ENCODE results near the gene SDHB. TPM values are rescaled to one million over a fixed set of nuclear protein-coding genes. Genes with fewer than 3 reads are reported as not detected.
A peak's percentile ranks its signal among the peaks of the same experiment; 100 is the strongest.

SDHB gene
- total RNA-seq, 6 donors from 2014 or later, result 37.7 to 98.7 (median 74.8) TPM

DNA sequence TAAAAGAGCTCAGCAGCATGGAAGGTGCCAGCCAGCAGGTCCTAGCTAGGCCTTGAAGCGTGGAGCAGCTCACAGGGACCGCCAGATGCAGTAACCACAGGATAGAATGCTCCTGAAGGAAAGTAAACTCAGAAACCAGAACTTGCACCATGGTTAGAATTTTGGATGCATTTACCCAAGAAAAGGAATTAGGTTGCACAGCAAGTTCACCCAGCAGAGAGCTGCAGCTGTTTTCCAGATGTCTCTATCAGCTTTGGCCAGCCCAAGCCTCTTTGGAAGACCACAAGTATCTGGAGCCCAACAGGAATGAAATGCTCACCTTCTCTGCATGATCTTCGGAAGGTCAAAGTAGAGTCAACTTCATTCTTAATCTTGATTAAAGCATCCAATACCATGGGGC is 21.1 kb downstream of the SDHB start:
- no peak for ATAC-seq (ENCODE audit: low FRiP score in 2 of 2)
- H3K36me3 ChIP-seq, result peaks cover 6 to 67% (median 35%) of the 10 kb centered on the region in 4 donors

DNA sequence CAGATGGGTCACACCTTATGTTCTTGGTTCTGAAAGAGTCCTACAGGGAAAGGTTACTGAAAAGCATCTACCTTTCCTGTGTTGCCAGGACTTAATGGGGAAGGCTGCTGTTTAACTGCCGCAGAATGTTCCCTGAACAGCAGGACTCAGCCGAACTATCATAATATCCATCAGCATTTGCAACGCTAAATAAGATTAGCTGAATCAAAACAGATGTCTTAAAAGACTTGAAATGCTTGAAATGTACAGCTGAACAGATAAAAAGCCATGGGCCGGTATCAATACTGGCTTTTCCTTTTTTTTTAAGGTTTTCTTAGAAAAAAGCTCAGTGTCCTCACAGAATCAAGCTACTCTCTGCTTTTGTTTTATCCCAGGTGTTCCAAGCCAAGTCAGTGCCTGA is 22.4 kb downstream of the SDHB start:
- H3K36me3 ChIP-seq, result peaks cover 6 to 73% (median 41%) of the 10 kb centered on the region in 4 donors
- no peaks in the 10 kb centered on the region for H3K9me3 ChIP-seq
- no peak for TF ChIP-seq POLR2AphosphoS5 (IDR thresholded peaks at IDR 0.05)
- TF ChIP-seq CTCF (IDR thresholded peaks at IDR 0.05), result no peak
- no peak for TF ChIP-seq POLR2A (IDR thresholded peaks at IDR 0.05)
- TF ChIP-seq EP300 (IDR thresholded peaks at IDR 0.05), result no peak
- no peak overlapping the region for H3K27ac ChIP-seq
- no peaks in the 10 kb centered on the region for H3K27me3 ChIP-seq
- peaks cover 0 to 21% (median 11%) of the 10 kb centered on the region in 4 donors for H3K4me1 ChIP-seq
- DNase-seq, result no peak
- ATAC-seq (ENCODE audit: low FRiP score in 2 of 2), result no peak
- no peak overlapping the region for H3K4me3 ChIP-seq
- 95 to 99% methylated on average over 4 of the region's 4 CpGs for WGBS, 2 donors

More for the DNA sequence above, 21.1 kb downstream of the SDHB start:
- 96 to 98% methylated on average over 3 of the region's 3 CpGs for WGBS, 2 donors
- Histone ChIP-seq H3K27ac (no peak overlapping the region), H3K4me1 (peaks cover 0 to 9% (median 5%) of the 10 kb centered on the region in 4 donors), H3K27me3 (no peaks in the 10 kb centered on the region), H3K4me3 (no peak overlapping the region), H3K9me3 (no peaks in the 10 kb centered on the region)
- no peak for DNase-seq
- TF ChIP-seq CTCF (IDR thresholded peaks at IDR 0.05), result no peak
- TF ChIP-seq POLR2AphosphoS5 (IDR thresholded peaks at IDR 0.05), result no peak
- TF ChIP-seq EP300 (IDR thresholded peaks at IDR 0.05), result no peak
- no peak for TF ChIP-seq POLR2A (IDR thresholded peaks at IDR 0.05)

- peaks cover 6 to 86% (median 50%) of the 10 kb centered on the region in 4 donors for H3K36me3 ChIP-seq
- WGBS, 2 donors, result 81 to 91% methylated on average over 4 of the region's 4 CpGs
These were observed 23.6 kb downstream of the SDHB start for GRCh38 chr1:17030206-17030605.

GRCh38 chr1:17028662-17029188 is 25.1 kb downstream of the SDHB start:
- Histone ChIP-seq H3K36me3 (peaks cover 6 to 94% (median 63%) of the 10 kb centered on the region in 4 donors), H3K9me3 (no peaks in the 10 kb centered on the region), H3K27me3 (no peaks in the 10 kb centered on the region), H3K4me1 (peaks cover 0 to 24% (median 11%) of the 10 kb centered on the region in 4 donors), H3K4me3 (no peak overlapping the region), H3K27ac (peak overlapping the region in 3 of 4 donors; percentile 5 to 62 (median 19))
- no peak for DNase-seq
- 69 to 76% methylated on average over 5 of the region's 5 CpGs for WGBS, 2 donors
- no peak for TF ChIP-seq CTCF (IDR thresholded peaks at IDR 0.05)
- no peak for TF ChIP-seq POLR2A (IDR thresholded peaks at IDR 0.05)
- TF ChIP-seq EP300 (IDR thresholded peaks at IDR 0.05), result no peak
- no peak for TF ChIP-seq POLR2AphosphoS5 (IDR thresholded peaks at IDR 0.05)
- ATAC-seq (ENCODE audit: low FRiP score in 2 of 2), result no peak

More at GRCh38 chr1:17030206-17030605, 23.6 kb downstream of the SDHB start:
- H3K27ac ChIP-seq, result no peak overlapping the region
- ATAC-seq (ENCODE audit: low FRiP score in 2 of 2) (no peak), DNase-seq (no peak)
- TF ChIP-seq POLR2A (IDR thresholded peaks at IDR 0.05) (no peak), CTCF (IDR thresholded peaks at IDR 0.05) (no peak), POLR2AphosphoS5 (IDR thresholded peaks at IDR 0.05) (no peak), EP300 (IDR thresholded peaks at IDR 0.05) (no peak)
- no peaks in the 10 kb centered on the region for H3K27me3 ChIP-seq
- peaks cover 0 to 21% (median 11%) of the 10 kb centered on the region in 4 donors for H3K4me1 ChIP-seq
- H3K9me3 ChIP-seq, result no peaks in the 10 kb centered on the region
- no peak overlapping the region for H3K4me3 ChIP-seq

GRCh38 chr1:17027900-17028299 is 25.9 kb downstream of the SDHB start:
- Histone ChIP-seq H3K27ac (peak overlapping the region; percentile 23 to 62 (median 40)), H3K36me3 (peaks cover 4 to 94% (median 69%) of the 10 kb centered on the region in 4 donors), H3K4me1 (peaks cover 0 to 27% (median 11%) of the 10 kb centered on the region in 4 donors), H3K9me3 (no peaks in the 10 kb centered on the region), H3K4me3 (no peak overlapping the region), H3K27me3 (no peaks in the 10 kb centered on the region)
- peak; percentile 10 to 76 for ATAC-seq (ENCODE audit: low FRiP score in 2 of 2)
- WGBS, 2 donors, result 49 to 65% methylated on average over 2 of the region's 2 CpGs
- DNase-seq, result peak in 1 of 2 donors; percentile 64
- TF ChIP-seq POLR2A (IDR thresholded peaks at IDR 0.05) (no peak), CTCF (IDR thresholded peaks at IDR 0.05) (no peak), POLR2AphosphoS5 (IDR thresholded peaks at IDR 0.05) (no peak), EP300 (IDR thresholded peaks at IDR 0.05) (no peak)

All from upper lobe of left lung (tissue), 6 donors.